OCI-LY1 (cell line): ENCODE measurements around the gene CHCHD5.

Source experiments
- CTCF ChIP-seq: fragments of 200-600 bp; sonication (generic), shearing (Covaris generic); IDR thresholded peaks from 2 replicates; pipeline ENCODE4 v1.5.1; 2017; ENCODE audit warnings: mild to moderate bottlenecking, antibody characterized with exemption, low read length, moderate library complexity, mixed read lengths
- EZH2 ChIP-seq: fragments of 200-600 bp; sonication (generic), shearing (Covaris generic); IDR thresholded peaks from 2 replicates; pipeline ENCODE4 v1.8.0; 2017; ENCODE audit warnings: borderline replicate concordance, mixed run types, mild to moderate bottlenecking, antibody characterized with exemption, low read length, moderate library complexity, mixed read lengths

GRCh38 chr2:112597537-112598322 is 13.3 kb downstream of the CHCHD5 start:
- no peak for TF ChIP-seq EZH2
- no peak for TF ChIP-seq CTCF
